GM19023 (cell line): Measurements from ENCODE around the gene TBL1XR1.
"Not testable (repeated sequence)": the region's sequence is repeated elsewhere in the genome, so short reads cannot be mapped to it uniquely, and the experiment has no call there.

Experiments
- ATAC-seq: cut with Tn5 transposase; IDR thresholded peaks from one replicate; pipeline ENCODE4 v1.9.1; 2021; ENCODE audit warnings: mild to moderate bottlenecking, moderate library complexity; ENCODE audit not compliant: unreplicated experiment

TBL1XR1 gene

GRCh38 chr3:177144922-177145321, 52.4 kb downstream of the TBL1XR1 start:
- ATAC-seq: no peak

- ATAC-seq: no peak
These were observed 55.2 kb downstream of the TBL1XR1 start for GRCh38 chr3:177141899-177142646.

DNA sequence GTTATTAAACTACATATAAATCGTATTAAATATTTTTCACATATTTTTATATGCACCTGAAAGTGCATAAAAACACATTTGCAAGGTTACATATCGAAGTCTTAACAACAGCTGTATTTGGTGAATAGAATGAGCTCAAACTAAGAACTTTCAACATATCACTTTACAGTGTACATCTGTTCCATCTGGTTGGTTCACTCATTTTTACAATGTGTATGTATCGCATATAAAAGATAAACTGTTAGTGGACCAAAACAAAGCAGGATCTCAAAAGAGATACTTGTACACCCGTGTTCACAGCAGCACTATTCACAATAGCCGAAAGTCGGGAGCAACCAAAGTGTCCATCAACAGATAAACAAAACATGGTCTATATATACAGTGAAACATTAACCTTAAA, 55.8 kb downstream of the TBL1XR1 start:
- ATAC-seq: no peak

- ATAC-seq: not testable (repeated sequence)
These were observed 58.1 kb downstream of the TBL1XR1 start for GRCh38 chr3:177139220-177139619.

GRCh38 chr3:177137774-177138705, 59.2 kb downstream of the TBL1XR1 start:
- ATAC-seq: no peak

- ATAC-seq: no peak
These were observed 60.5 kb downstream of the TBL1XR1 start for GRCh38 chr3:177136741-177137140.

- no peak for ATAC-seq
These were observed 61.3 kb downstream of the TBL1XR1 start for GRCh38 chr3:177135841-177136492.

GRCh38 chr3:177134816-177135210, 62.5 kb downstream of the TBL1XR1 start:
- no peak for ATAC-seq

DNA sequence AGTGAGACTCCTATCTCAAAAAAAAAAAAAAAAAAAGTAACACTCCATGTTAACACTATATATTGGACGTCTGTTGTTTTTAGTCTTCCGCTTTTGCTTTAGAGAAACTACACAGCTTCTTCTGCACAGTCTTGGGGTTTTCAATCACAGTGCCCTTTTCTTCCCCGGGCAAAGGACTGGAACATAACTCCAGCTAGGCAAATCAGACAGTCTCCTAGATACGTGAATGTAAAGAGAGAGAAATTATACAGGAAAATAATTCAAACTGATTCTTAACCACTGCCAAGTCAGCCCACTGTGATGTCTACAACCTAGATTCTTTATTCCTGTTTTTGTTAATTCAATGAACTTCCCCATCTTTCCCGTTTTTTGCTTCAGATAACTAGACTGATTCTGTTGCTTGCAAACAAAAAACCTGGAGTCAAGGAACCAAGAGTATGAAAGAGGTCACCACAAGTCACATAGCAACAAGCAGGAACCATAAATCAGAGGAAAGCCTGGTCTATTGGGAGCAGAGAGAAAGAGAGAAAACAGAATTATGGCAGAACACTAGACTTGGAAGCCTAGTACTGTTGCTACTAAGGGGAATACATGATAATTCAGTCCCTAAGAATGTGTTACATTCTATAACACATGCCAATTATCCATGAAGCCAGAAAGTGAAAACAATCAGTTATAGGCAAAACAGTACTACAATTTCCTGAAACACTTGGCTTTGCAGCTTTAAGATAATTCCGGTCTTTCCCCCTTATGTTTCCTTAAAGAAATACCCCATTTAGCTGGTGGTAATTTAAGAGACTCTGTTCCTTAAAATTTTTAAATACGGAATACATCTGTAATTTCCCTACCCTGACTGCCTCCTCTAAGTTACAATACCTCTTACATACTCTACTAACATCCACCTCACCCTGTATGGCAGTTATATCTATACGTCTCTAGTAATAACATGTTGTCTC, 63.1 kb downstream of the TBL1XR1 start:
- ATAC-seq: no peak

DNA sequence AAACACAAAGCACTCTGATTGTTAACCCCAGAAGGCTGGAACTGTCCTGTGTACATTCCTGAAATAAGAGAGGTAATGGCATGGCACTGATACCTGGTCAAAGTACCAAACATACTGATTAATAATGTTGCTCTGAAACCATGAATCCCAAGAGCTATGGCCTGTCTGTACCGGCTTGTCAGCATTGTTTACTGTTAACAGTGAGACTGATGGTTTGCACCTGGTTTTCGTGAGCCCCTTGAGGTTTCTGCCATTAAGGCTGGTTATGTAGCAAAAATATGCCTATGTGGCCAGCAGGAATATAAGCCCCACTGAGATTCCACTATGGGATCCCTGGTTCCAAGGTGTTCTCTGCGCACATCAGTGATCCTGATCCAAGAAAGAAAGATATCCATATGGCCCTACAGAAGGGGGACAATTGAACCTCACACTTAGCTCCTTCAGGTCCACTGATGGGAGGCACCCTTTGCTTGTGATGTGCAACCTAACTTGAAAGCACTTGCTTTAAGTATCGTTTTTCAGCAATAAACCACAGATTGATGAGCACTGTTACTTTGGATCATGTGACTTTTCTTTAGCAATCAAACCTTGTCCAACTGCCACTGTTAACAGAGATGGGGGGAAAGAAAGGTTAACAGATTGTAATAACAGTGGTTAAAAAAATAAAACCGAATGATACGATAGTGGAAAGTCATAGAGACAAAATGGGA, 65.2 kb downstream of the TBL1XR1 start:
- ATAC-seq: no peak

- ATAC-seq: no peak
These were observed 70.3 kb downstream of the TBL1XR1 start for GRCh38 chr3:177127008-177127407.

GRCh38 chr3:177126015-177126773, 71.1 kb downstream of the TBL1XR1 start:
- ATAC-seq: no peak

DNA sequence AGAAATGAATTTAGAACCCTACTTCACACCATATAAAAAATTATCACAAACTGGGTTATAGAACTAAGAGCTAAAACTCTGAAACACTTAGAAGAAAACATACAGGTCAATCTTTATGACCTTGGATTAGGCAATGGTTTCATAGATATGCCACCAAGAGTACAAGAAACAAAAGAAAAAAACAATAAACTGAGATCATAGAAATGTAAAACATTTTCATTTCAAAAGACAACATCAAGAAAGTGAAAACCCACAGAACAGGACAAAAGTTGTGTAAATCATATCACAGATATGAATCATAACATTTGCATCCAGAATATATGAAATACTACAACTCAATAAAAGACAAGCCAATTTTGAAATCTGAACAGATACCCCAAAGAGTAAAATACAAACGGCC, 72.4 kb downstream of the TBL1XR1 start:
- ATAC-seq: no peak

DNA sequence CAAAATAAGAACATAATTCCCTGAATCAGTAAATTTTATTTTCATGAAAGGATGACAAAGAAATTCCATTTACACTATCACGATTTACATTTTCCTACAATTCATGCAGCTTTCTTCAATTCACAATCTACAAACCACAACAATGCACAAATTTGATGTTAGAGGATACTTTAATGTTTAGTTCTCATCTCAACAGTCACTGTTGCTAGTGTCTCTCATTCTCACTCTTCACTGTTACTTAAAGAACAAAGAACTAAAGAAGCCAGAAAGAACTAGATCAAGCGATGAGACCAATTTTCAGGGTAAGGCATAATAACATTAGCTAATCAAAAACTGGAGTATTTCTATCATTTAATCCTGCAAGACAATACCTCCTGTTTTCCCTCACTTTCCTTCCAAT, 73.5 kb downstream of the TBL1XR1 start:
- ATAC-seq: no peak

DNA sequence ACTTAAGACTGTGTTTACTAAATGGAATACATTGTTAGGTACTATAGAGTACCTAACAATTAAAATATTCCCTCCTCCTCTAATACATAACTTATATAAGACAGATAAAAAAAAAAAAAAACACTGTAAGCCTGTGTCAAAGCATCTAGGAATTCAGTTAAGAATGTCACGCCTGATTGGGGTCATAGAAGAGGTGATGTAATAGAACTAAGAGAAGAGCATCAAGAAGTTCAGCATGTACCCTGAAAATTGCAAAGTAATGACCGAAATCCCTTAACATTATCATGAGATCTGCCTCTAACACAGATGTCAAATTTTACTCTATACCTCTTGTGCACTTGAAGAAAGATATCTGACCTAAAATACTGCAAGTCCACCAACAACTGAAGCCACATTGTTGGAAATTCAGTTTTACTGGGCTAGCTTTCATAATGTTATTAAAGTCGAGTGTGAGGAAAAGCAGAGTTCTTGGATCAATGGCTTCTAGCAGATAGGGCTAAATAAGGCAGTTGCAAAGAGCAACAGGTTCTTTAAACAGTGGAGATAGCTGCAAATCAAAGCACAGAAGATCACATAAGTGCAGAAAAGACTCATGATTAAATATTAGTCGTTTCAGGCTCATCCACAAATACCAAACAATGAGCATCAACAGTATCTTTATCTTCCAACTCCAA, 75.0 kb downstream of the TBL1XR1 start:
- no peak for ATAC-seq

DNA sequence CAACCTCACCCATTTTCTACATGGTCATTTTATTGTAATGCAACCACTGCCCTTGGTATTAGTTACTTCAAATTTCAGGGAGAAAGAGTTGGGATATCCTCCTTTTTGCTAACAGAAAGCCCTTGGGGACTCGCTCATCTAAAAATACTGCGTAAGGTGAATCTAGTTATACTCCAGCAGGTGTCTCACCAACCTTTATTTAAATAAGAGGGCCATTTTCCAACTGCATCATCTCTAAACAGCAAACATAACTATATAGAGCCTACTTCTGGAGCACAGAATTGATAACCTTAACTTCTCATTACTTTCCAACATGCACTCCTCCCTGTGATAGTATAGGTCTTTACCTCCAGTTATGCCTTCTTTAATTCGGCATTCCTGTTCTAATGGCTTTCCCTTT, 77.5 kb downstream of the TBL1XR1 start:
- no peak for ATAC-seq

DNA sequence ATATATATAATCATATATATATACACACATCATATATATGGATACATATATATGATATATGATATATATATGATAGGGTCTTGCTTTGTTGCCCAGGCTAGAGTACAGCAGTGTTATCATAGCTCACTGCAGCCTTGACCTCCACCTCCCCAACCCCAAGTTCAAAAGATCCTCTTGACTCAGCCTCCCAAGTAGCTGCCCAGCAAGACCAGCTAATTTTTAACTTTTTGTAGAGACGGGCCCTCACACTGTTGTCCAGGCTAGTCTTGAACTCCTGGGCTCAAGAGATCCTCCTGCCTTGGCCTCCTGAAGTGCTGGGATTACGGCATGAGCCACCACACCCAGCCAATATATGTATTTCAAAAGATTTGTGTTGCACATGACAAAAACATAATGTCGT, 83.0 kb downstream of the TBL1XR1 start:
- no peak for ATAC-seq

- no peak for ATAC-seq
These were observed 85.7 kb downstream of the TBL1XR1 start for GRCh38 chr3:177111541-177111949.
